ENCODE results near the gene TMEFF2. TPM values are rescaled to one million over a fixed set of nuclear protein-coding genes. Genes with fewer than 3 reads are reported as not detected.

TMEFF2 gene
- total and polyA plus RNA-seq, 12 donors, result 0.16 to 2.7 (median 0.58) TPM; not detected in 2

DNA sequence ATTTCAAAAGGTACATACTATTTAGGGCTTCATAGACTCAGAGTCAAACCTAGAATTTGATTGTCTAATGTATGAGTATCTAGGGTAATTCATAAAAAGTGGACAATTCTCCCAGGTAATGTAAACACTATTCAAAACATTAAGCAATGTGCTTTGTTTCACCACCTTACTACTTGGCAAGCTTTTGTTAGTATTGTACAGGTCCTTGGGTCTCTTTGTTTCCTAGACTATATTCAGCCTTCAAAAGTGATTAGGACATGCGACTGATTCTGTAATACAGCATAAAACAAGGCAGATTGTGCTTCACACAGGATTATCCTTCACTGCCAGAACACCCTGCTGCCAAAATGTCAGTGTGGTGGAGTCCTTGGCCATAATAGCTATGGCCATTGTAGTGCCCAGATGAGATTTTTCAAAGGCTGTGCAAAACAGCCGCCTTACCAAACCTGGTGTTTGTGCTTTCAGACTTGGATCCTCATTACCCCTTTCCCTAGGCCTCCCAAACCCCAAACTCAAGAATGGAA, 257.8 kb downstream of the TMEFF2 start:
- H3K4me3 ChIP-seq, result no peak overlapping the region

DNA sequence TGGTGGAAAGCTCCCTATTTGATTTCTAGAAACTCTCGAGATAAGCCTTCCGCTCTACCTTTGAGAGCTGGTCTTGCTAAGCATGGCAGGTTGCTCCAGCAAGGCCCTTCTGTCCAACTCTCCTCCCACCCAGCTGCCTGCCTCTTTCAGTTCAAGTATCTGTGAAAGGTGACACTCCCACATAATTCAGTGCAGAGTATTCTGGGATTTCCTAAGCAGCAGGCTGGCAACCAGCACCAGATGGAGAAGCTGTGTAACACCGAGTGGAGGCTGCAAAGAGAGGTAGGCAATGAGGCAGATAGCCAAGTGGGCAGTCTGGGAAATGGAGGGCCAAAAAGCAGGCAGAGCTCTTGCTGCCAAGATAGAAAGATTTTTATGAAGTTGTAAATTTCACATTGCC, 259.5 kb downstream of the TMEFF2 start:
- no peaks in the 10 kb centered on the region for H3K4me1 ChIP-seq (replicated peaks in 1 of 2)
- TF ChIP-seq, protein P1, sequence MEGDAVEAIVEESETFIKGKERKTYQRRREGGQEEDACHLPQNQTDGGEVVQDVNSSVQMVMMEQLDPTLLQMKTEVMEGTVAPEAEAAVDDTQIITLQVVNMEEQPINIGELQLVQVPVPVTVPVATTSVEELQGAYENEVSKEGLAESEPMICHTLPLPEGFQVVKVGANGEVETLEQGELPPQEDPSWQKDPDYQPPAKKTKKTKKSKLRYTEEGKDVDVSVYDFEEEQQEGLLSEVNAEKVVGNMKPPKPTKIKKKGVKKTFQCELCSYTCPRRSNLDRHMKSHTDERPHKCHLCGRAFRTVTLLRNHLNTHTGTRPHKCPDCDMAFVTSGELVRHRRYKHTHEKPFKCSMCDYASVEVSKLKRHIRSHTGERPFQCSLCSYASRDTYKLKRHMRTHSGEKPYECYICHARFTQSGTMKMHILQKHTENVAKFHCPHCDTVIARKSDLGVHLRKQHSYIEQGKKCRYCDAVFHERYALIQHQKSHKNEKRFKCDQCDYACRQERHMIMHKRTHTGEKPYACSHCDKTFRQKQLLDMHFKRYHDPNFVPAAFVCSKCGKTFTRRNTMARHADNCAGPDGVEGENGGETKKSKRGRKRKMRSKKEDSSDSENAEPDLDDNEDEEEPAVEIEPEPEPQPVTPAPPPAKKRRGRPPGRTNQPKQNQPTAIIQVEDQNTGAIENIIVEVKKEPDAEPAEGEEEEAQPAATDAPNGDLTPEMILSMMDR (IDR thresholded peaks at IDR 0.05), result no peak
- TF ChIP-seq POLR2A (IDR thresholded peaks at IDR 0.05), result no peak
- DNase-seq, result no peak
- H3K27ac ChIP-seq, result no peak overlapping the region
- intact Hi-C loops (cut with DNase I), result no loop called here
- H3K27me3 ChIP-seq, result no peaks in the 10 kb centered on the region
- H3K4me3 ChIP-seq, result no peak overlapping the region
- H3K36me3 ChIP-seq (replicated peaks in 1 of 2), result no peaks in the 10 kb centered on the region
- 90 to 94% (median 93%) methylated on average over 3 of the region's 3 CpGs for WGBS, 4 donors
- no peaks in the 10 kb centered on the region for H3K9me3 ChIP-seq (replicated peaks in 1 of 3)

More for the DNA sequence above, 257.8 kb downstream of the TMEFF2 start:
- TF ChIP-seq, protein P1 (IDR thresholded peaks at IDR 0.05), result no peak
- TF ChIP-seq POLR2A (IDR thresholded peaks at IDR 0.05), result no peak
- 68 to 86% (median 81%) methylated on average over 2 of the region's 2 CpGs for WGBS, 4 donors
- Histone ChIP-seq H3K9me3 (replicated peaks in 1 of 3) (no peaks in the 10 kb centered on the region), H3K4me1 (replicated peaks in 1 of 2) (no peaks in the 10 kb centered on the region), H3K27ac (no peak overlapping the region), H3K27me3 (no peaks in the 10 kb centered on the region), H3K36me3 (replicated peaks in 1 of 2) (no peaks in the 10 kb centered on the region)
- DNase-seq, result no peak
- intact Hi-C loops (cut with DNase I), result no loop called here

DNA sequence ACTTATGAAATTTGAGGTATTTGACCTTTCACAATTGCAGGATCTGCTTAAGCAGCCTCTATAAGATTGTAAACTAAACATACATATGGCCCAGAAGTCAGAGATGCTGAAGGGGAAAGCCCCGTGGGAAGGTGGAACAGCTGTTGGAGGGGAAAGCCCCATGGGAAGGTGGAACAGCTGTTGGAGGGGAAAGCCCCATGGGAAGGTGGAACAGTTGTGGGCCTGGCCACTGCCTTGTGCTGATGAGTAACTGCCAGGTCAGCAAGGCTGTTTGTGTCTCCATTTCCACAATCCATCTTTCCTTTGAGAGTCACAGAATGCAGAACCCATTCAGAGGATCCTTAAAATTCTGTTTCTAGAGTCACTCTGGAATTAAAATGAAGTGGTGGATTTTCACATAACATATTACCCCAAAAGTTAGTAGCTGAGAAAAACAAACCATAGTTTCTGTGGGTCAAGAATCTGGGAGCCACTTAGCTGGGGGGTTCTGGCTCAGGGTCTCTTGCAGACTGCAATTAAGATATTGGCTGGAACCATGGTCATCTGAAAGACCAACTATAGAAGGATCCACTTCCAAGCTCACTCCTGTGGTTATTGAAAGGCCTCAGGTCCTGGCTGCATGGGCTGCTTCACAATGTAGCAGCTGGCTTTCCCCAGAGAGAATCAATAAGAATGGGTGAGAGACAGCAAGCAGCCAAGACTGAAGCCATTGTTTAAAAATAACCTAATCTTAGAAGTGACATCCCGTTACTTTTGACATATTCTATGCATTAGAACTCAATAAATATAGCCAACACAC, 261.2 kb downstream of the TMEFF2 start:
- WGBS, 4 donors, result 84 to 94% (median 90%) methylated on average over 2 of the region's 2 CpGs
- TF ChIP-seq POLR2A (IDR thresholded peaks at IDR 0.05), result no peak
- no peak overlapping the region for H3K27ac ChIP-seq
- H3K27me3 ChIP-seq, result no peaks in the 10 kb centered on the region
- no peak overlapping the region for H3K4me3 ChIP-seq
- H3K9me3 ChIP-seq (replicated peaks in 1 of 3), result no peaks in the 10 kb centered on the region
- no peaks in the 10 kb centered on the region for H3K4me1 ChIP-seq (replicated peaks in 1 of 2)
- intact Hi-C loops (cut with DNase I), result no loop called here
- DNase-seq, result no peak
- no peaks in the 10 kb centered on the region for H3K36me3 ChIP-seq (replicated peaks in 1 of 2)

DNA sequence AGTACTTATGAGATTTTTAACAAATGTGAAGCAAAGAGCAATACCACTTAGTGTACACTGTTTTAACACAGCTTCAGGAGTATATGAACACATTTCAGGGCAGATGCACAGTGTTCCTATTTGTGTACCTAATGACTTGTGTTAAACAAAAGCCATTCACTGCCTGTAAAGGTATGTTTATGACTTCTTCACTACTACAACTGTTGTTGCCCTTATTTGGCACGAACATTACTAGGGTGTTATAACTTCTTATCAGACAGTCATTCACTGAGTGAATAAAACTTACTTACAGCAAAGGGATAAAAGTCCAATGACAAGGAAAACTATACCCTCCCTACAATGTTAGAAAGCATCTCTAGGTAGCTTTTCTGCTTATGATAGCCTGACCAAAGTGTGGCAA, 262.4 kb downstream of the TMEFF2 start:
- intact Hi-C loops (cut with DNase I), result no loop called here
- TF ChIP-seq, protein P1 (IDR thresholded peaks at IDR 0.05), result no peak
- TF ChIP-seq POLR2A (IDR thresholded peaks at IDR 0.05), result no peak

More for the DNA sequence above, 262.4 kb downstream of the TMEFF2 start:
- Histone ChIP-seq H3K36me3 (replicated peaks in 1 of 2) (no peaks in the 10 kb centered on the region), H3K9me3 (replicated peaks in 1 of 3) (no peaks in the 10 kb centered on the region), H3K27me3 (no peaks in the 10 kb centered on the region), H3K4me1 (replicated peaks in 1 of 2) (no peaks in the 10 kb centered on the region), H3K4me3 (no peak overlapping the region), H3K27ac (no peak overlapping the region)
- 77 to 86% (median 82%) methylated on average over 1 of the region's 1 CpG for WGBS, 4 donors
- no peak for DNase-seq
